Measurements from ENCODE around the gene GREB1L. TPM values are rescaled to one million over a fixed set of nuclear protein-coding genes. Genes with fewer than 3 reads are reported as not detected.

GREB1L gene
- polyA plus RNA-seq (2013, experiment 1 of 2), result 59.3 TPM
- polyA plus RNA-seq (2013, experiment 2 of 2), result 59.9 TPM

DNA sequence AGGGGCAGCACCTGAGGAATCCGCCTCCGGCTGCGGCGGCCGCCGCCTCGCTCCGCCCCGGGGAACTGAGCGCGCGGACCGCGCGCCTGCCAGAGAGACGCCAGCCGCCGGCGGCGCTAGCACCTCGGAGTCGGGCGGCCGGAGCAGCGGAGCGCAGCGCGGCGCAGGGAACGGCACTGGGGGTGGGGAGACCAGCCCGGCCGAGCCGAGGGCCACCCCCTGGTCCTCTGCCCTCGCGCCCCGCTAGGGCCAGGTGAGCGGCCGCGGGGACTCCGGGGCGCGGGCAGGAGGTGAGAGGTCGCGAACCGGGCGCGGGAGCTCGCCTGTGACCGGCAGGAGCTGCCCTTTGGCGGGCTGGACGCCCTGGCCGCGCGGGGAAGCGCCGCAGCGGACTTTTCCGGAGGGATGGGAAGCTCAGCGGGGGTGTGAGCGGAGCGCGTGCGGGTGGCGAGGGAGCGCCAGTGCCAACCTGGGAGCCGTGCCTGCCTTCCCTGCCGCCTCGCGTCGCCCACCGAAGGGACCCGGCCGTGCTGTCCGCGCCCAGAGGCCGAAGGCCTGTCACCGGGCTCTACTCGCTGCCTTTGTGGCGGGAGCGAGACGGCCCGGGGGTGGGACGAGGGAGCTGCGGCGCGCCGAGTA is at the start of gene GREB1L:
TSS of gene GREB1L (plus strand) at position 92 of the 639 bp plus-strand sequence. CDS start 141,287 bp downstream, outside the sequence.
- Histone ChIP-seq H2AFZ (ENCODE audit: low read length) (peak within 1 kb of the TSS; percentile 95), H2BK5ac (ENCODE audit: low read length) (peak within 1 kb of the TSS; percentile 100), H3K27ac (replicated peaks; ENCODE audit: low read length) (peak within 1 kb of the TSS; percentile 85), H3K27me3 (ENCODE audit: control insufficient read depth in 3 of 3, insufficient read depth in 3 of 3, low read depth in 1 of 3, low read length in 3 of 3) (no peaks in the 10 kb centered on the region), H4K8ac (ENCODE audit: low read depth, low read length) (peak within 1 kb of the TSS; percentile 74), H3K9me3 (replicated peaks in 1 of 2; ENCODE audit: control insufficient read depth in 2 of 2, insufficient read depth in 1 of 2, low read depth in 1 of 2, low read length in 2 of 2) (peaks cover 2 to 15% of the 10 kb centered on the region in 2 donors), H3K18ac (ENCODE audit: low read length) (peak within 1 kb of the TSS; percentile 100), H4K91ac (ENCODE audit: low read depth, low read length, poor library complexity) (peak within 1 kb of the TSS; percentile 47), H2BK15ac (ENCODE audit: low read length) (peak within 1 kb of the TSS; percentile 97), H3K4me2 (ENCODE audit: insufficient read depth, low read length, poor library complexity, severe bottlenecking) (peak within 1 kb of the TSS; percentile 67), H3K9ac (ENCODE audit: low read depth, low read length, poor library complexity) (peak within 1 kb of the TSS; percentile 97), H3K14ac (ENCODE audit: low read length) (peak within 1 kb of the TSS; percentile 95), H2BK120ac (ENCODE audit: low read depth, low read length) (no peak within 1 kb of the TSS), H3K4me3 (ENCODE audit: low read length in 2 of 2) (peak within 1 kb of the TSS; percentile 95 to 96), H2BK12ac (ENCODE audit: low read length) (peak within 1 kb of the TSS; percentile 58), H3K36me3 (replicated peaks in 1 of 2; ENCODE audit: control insufficient read depth in 2 of 2, insufficient read depth in 2 of 2, low read length in 2 of 2) (peaks cover 0 to 16% of the 10 kb centered on the region in 2 donors), H3K4me1 (ENCODE audit: control insufficient read depth in 2 of 2, insufficient read depth in 1 of 2, low read depth in 1 of 2, low read length in 2 of 2) (peaks cover 3 to 11% of the 10 kb centered on the region in 2 donors), H3K79me1 (ENCODE audit: low read depth, low read length) (no peaks in the 10 kb centered on the region), H2AK5ac (ENCODE audit: low read depth, low read length) (peak within 1 kb of the TSS; percentile 96), H3K4ac (ENCODE audit: low read length) (peak within 1 kb of the TSS; percentile 87), H3K23ac (ENCODE audit: low read depth, low read length, poor library complexity) (peak within 1 kb of the TSS; percentile 89)
- WGBS, 2 donors (ENCODE audit: extremely low coverage in 2 of 2, insufficient read length in 2 of 2, insufficient replicate concordance in 1 of 2), result no CpG with 5 or more reads among the region's 87 CpGs
- DNase-seq (ENCODE audit: low spot score), result peak; percentile 75

DNA sequence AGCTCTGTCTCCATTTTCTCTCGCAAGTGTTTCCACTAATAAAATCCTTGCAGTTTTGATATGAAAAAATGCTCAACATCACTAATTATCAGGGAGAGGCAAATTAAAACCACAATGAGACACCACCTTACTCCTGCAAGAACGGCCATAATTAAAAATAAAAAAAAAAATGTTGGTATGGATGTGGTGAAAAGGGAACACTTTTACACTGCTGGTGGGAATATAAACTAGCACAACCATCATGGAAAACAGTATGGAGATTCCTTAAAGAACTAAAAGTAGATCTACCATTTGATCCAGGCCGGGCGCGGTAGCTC is 49.8 kb upstream of the GREB1L start:
- no peaks in the 10 kb centered on the region for H3K27me3 ChIP-seq (ENCODE audit: control insufficient read depth in 3 of 3, insufficient read depth in 3 of 3, low read depth in 1 of 3, low read length in 3 of 3)
- H3K9me3 ChIP-seq (replicated peaks in 1 of 2; ENCODE audit: control insufficient read depth in 2 of 2, insufficient read depth in 1 of 2, low read depth in 1 of 2, low read length in 2 of 2), result no peaks in the 10 kb centered on the region
- no peak overlapping the region for H3K18ac ChIP-seq (ENCODE audit: low read length)
- no peak overlapping the region for H2AK5ac ChIP-seq (ENCODE audit: low read depth, low read length)
- DNase-seq (ENCODE audit: low spot score), result no peak
- WGBS, 2 donors (ENCODE audit: extremely low coverage in 2 of 2, insufficient read length in 2 of 2, insufficient replicate concordance in 1 of 2), result no CpG with 5 or more reads among the region's 5 CpGs
- H3K23ac ChIP-seq (ENCODE audit: low read depth, low read length, poor library complexity), result no peak overlapping the region
- no peak overlapping the region for H2BK15ac ChIP-seq (ENCODE audit: low read length)
- no peaks in the 10 kb centered on the region for H3K79me1 ChIP-seq (ENCODE audit: low read depth, low read length)
- H2BK5ac ChIP-seq (ENCODE audit: low read length), result no peak overlapping the region
- no peaks in the 10 kb centered on the region for H3K36me3 ChIP-seq (replicated peaks in 1 of 2; ENCODE audit: control insufficient read depth in 2 of 2, insufficient read depth in 2 of 2, low read length in 2 of 2)
- H3K4ac ChIP-seq (ENCODE audit: low read length), result no peak overlapping the region
- peaks cover 0 to 3% of the 10 kb centered on the region in 2 donors for H3K4me1 ChIP-seq (ENCODE audit: control insufficient read depth in 2 of 2, insufficient read depth in 1 of 2, low read depth in 1 of 2, low read length in 2 of 2)
- H4K8ac ChIP-seq (ENCODE audit: low read depth, low read length), result no peak overlapping the region
- H2BK12ac ChIP-seq (ENCODE audit: low read length), result no peak overlapping the region
- no peak overlapping the region for H3K27ac ChIP-seq (replicated peaks; ENCODE audit: low read length)
- H2AFZ ChIP-seq (ENCODE audit: low read length), result peak overlapping the region; percentile 55
- no peak overlapping the region for H3K14ac ChIP-seq (ENCODE audit: low read length)
- no peak overlapping the region for H3K9ac ChIP-seq (ENCODE audit: low read depth, low read length, poor library complexity)
- H3K4me2 ChIP-seq (ENCODE audit: insufficient read depth, low read length, poor library complexity, severe bottlenecking), result no peak overlapping the region
- no peak overlapping the region for H3K4me3 ChIP-seq (ENCODE audit: low read length in 2 of 2)
- no peak overlapping the region for H2BK120ac ChIP-seq (ENCODE audit: low read depth, low read length)
- no peak overlapping the region for H4K91ac ChIP-seq (ENCODE audit: low read depth, low read length, poor library complexity)

DNA sequence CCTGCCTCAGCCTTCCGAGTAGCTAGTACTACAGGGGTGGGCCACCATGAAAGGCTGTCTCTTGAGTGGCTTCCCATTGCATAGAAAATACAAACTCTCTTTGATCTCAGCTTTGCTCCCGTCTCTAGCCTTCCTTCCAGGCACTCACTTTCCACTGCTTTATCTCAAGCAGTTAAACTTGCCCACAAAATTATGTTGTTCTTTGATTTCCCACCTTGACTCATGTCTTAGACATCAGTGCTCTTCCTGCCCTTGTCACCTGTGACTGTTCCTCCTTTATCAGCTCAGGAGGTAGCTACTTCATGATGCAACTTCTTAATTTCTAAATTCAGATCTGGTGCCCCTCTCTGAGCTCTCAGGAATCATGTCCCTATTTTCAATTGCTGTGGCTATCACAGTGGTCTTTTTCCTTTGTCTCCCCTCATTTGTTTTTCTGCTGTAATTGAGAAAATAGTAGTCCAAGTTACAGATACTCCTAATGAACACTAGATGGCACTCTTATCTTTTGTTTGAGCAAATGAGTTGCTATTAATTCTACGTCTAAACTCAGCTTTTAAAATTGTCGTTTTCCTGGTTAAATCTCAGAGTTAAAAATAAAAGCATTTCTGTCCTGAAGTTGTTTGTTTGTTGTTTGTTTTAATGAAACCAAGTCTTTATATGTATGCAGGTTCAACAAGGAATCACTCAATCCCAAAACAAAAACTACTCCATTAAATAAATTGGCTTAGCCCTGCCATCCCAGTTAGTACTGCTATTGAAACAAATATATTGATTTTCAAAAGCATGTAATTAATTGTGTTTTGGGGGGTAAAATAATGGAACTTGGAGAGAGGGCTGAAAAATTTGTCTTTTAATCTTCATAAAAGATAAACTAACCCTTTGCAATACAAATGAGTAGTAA is 46.9 kb upstream of the GREB1L start:
- H3K27me3 ChIP-seq (ENCODE audit: control insufficient read depth in 3 of 3, insufficient read depth in 3 of 3, low read depth in 1 of 3, low read length in 3 of 3), result no peaks in the 10 kb centered on the region
- H2BK5ac ChIP-seq (ENCODE audit: low read length), result no peak overlapping the region
- H3K4ac ChIP-seq (ENCODE audit: low read length), result no peak overlapping the region
- H3K14ac ChIP-seq (ENCODE audit: low read length), result no peak overlapping the region
- no peak overlapping the region for H3K9ac ChIP-seq (ENCODE audit: low read depth, low read length, poor library complexity)
- peak overlapping the region; percentile 46 for H2AFZ ChIP-seq (ENCODE audit: low read length)
- H3K36me3 ChIP-seq (replicated peaks in 1 of 2; ENCODE audit: control insufficient read depth in 2 of 2, insufficient read depth in 2 of 2, low read length in 2 of 2), result no peaks in the 10 kb centered on the region
- H4K91ac ChIP-seq (ENCODE audit: low read depth, low read length, poor library complexity), result no peak overlapping the region
- H3K9me3 ChIP-seq (replicated peaks in 1 of 2; ENCODE audit: control insufficient read depth in 2 of 2, insufficient read depth in 1 of 2, low read depth in 1 of 2, low read length in 2 of 2), result no peaks in the 10 kb centered on the region
- H2AK5ac ChIP-seq (ENCODE audit: low read depth, low read length), result no peak overlapping the region
- H3K4me3 ChIP-seq (ENCODE audit: low read length in 2 of 2), result no peak overlapping the region
- peak; percentile 42 for DNase-seq (ENCODE audit: low spot score)
- H3K18ac ChIP-seq (ENCODE audit: low read length), result no peak overlapping the region
- no peak overlapping the region for H4K8ac ChIP-seq (ENCODE audit: low read depth, low read length)
- H3K4me1 ChIP-seq (ENCODE audit: control insufficient read depth in 2 of 2, insufficient read depth in 1 of 2, low read depth in 1 of 2, low read length in 2 of 2), result peaks cover 0 to 3% of the 10 kb centered on the region in 2 donors
- no CpG with 5 or more reads among the region's 4 CpGs for WGBS, 2 donors (ENCODE audit: extremely low coverage in 2 of 2, insufficient read length in 2 of 2, insufficient replicate concordance in 1 of 2)
- no peak overlapping the region for H2BK12ac ChIP-seq (ENCODE audit: low read length)
- no peak overlapping the region for H2BK15ac ChIP-seq (ENCODE audit: low read length)
- H3K79me1 ChIP-seq (ENCODE audit: low read depth, low read length), result no peaks in the 10 kb centered on the region
- H3K27ac ChIP-seq (replicated peaks; ENCODE audit: low read length), result no peak overlapping the region
- H3K4me2 ChIP-seq (ENCODE audit: insufficient read depth, low read length, poor library complexity, severe bottlenecking), result no peak overlapping the region
- H2BK120ac ChIP-seq (ENCODE audit: low read depth, low read length), result no peak overlapping the region
- H3K23ac ChIP-seq (ENCODE audit: low read depth, low read length, poor library complexity), result no peak overlapping the region

DNA sequence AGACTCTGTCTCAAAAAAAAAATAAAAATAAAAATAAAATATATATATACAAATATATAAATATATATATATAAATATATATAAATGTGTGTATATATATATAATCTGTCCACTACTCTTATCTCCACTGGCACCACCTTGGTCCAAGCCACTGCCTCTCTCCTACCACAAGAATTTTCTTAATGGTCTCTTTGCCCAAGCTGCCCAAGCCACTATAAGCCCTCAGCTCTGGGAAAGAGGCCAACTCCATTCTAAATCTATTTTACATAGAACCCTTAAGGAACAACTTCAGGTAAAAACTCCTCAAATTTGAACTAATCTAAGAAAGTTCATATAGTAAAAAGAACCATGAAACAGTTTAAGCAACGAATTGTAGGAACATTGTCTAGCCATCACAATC is 45.6 kb upstream of the GREB1L start:
- Histone ChIP-seq H3K9me3 (replicated peaks in 1 of 2; ENCODE audit: control insufficient read depth in 2 of 2, insufficient read depth in 1 of 2, low read depth in 1 of 2, low read length in 2 of 2) (no peaks in the 10 kb centered on the region), H4K8ac (ENCODE audit: low read depth, low read length) (no peak overlapping the region), H2BK5ac (ENCODE audit: low read length) (no peak overlapping the region), H2BK15ac (ENCODE audit: low read length) (no peak overlapping the region), H3K36me3 (replicated peaks in 1 of 2; ENCODE audit: control insufficient read depth in 2 of 2, insufficient read depth in 2 of 2, low read length in 2 of 2) (no peaks in the 10 kb centered on the region), H3K23ac (ENCODE audit: low read depth, low read length, poor library complexity) (no peak overlapping the region), H4K91ac (ENCODE audit: low read depth, low read length, poor library complexity) (no peak overlapping the region), H3K14ac (ENCODE audit: low read length) (no peak overlapping the region), H2BK12ac (ENCODE audit: low read length) (no peak overlapping the region), H3K9ac (ENCODE audit: low read depth, low read length, poor library complexity) (no peak overlapping the region), H3K4me1 (ENCODE audit: control insufficient read depth in 2 of 2, insufficient read depth in 1 of 2, low read depth in 1 of 2, low read length in 2 of 2) (peaks cover 0 to 3% of the 10 kb centered on the region in 2 donors), H3K18ac (ENCODE audit: low read length) (no peak overlapping the region), H3K4me3 (ENCODE audit: low read length in 2 of 2) (no peak overlapping the region), H3K27ac (replicated peaks; ENCODE audit: low read length) (no peak overlapping the region), H2BK120ac (ENCODE audit: low read depth, low read length) (no peak overlapping the region), H3K79me1 (ENCODE audit: low read depth, low read length) (no peaks in the 10 kb centered on the region), H2AFZ (ENCODE audit: low read length) (no peak overlapping the region), H3K27me3 (ENCODE audit: control insufficient read depth in 3 of 3, insufficient read depth in 3 of 3, low read depth in 1 of 3, low read length in 3 of 3) (no peaks in the 10 kb centered on the region), H3K4ac (ENCODE audit: low read length) (no peak overlapping the region), H2AK5ac (ENCODE audit: low read depth, low read length) (no peak overlapping the region), H3K4me2 (ENCODE audit: insufficient read depth, low read length, poor library complexity, severe bottlenecking) (no peak overlapping the region)
- no CpG with 5 or more reads among the region's 1 CpG for WGBS, 2 donors (ENCODE audit: extremely low coverage in 2 of 2, insufficient read length in 2 of 2, insufficient replicate concordance in 1 of 2)
- no peak for DNase-seq (ENCODE audit: low spot score)
